Endothelial cell (in vitro differentiated cells): ENCODE results near the gene PCSK1N. TPM values are rescaled to one million over a fixed set of nuclear protein-coding genes. Genes with fewer than 3 reads are reported as not detected.

Source experiments
- DNase-seq: peaks from one replicate; pipeline ENCODE4 v3.0.0; 2021; ENCODE audit warnings: low spot score
- H3K27ac Mint-ChIP-seq: one replicate; pipeline ENCODE4 v1.8.0; 2021; ENCODE audit warnings: mixed read lengths, inconsistent platforms; ENCODE audit not compliant: unreplicated experiment
- H3K27me3 Mint-ChIP-seq: one replicate; pipeline ENCODE4 v1.8.0; 2021; ENCODE audit warnings: mild to moderate bottlenecking, moderate library complexity, mixed read lengths, inconsistent platforms; ENCODE audit not compliant: unreplicated experiment
- H3K36me3 Mint-ChIP-seq: one replicate; pipeline ENCODE4 v1.8.0; 2021; ENCODE audit warnings: mild to moderate bottlenecking, low read depth, mixed read lengths, inconsistent platforms; ENCODE audit not compliant: unreplicated experiment
- H3K4me1 Mint-ChIP-seq: one replicate; pipeline ENCODE4 v1.8.0; 2021; ENCODE audit warnings: mild to moderate bottlenecking, mixed read lengths, inconsistent platforms; ENCODE audit not compliant: unreplicated experiment
- H3K4me3 Mint-ChIP-seq: one replicate; pipeline ENCODE4 v1.8.0; 2021; ENCODE audit warnings: mild to moderate bottlenecking, mixed read lengths, inconsistent platforms; ENCODE audit not compliant: unreplicated experiment
- H3K9me3 Mint-ChIP-seq: one replicate; pipeline ENCODE4 v1.8.0; 2021; ENCODE audit warnings: mixed read lengths, inconsistent platforms; ENCODE audit not compliant: unreplicated experiment
- total RNA-seq: library from RNA; stranded (reverse); fragmentation: NEBNext Ultra II Directional; extraction: Animal tissue kit (Norgen Biotek cat#: 25700); gene quantifications from one replicate; pipeline ENCODE4 v1.2.1, GENCODE V29; 2021; ENCODE audit not compliant: unreplicated experiment
- TF ChIP-seq, protein P1 (sequence below): fragments of 200-600 bp; sonication (generic); IDR thresholded peaks from one replicate; pipeline ENCODE4 v1.5.0; 2021; ENCODE audit warnings: antibody characterized with exemption; ENCODE audit not compliant: unreplicated experiment

Gene PCSK1N
- total RNA-seq, 1 donor from 2014 or later, result 2.0 TPM

GRCh38 chrX:48831909-48832291 lies 3.5 kb downstream of the PCSK1N start:
- Mint-ChIP-seq H3K4me1 (peaks cover 13% of the 10 kb centered on the region), H3K36me3 (peaks cover 15% of the 10 kb centered on the region), H3K27me3 (peaks cover 21% of the 10 kb centered on the region), H3K4me3 (no peak overlapping the region), H3K27ac (no peak overlapping the region), H3K9me3 (no peaks in the 10 kb centered on the region)
- TF ChIP-seq, protein P1, sequence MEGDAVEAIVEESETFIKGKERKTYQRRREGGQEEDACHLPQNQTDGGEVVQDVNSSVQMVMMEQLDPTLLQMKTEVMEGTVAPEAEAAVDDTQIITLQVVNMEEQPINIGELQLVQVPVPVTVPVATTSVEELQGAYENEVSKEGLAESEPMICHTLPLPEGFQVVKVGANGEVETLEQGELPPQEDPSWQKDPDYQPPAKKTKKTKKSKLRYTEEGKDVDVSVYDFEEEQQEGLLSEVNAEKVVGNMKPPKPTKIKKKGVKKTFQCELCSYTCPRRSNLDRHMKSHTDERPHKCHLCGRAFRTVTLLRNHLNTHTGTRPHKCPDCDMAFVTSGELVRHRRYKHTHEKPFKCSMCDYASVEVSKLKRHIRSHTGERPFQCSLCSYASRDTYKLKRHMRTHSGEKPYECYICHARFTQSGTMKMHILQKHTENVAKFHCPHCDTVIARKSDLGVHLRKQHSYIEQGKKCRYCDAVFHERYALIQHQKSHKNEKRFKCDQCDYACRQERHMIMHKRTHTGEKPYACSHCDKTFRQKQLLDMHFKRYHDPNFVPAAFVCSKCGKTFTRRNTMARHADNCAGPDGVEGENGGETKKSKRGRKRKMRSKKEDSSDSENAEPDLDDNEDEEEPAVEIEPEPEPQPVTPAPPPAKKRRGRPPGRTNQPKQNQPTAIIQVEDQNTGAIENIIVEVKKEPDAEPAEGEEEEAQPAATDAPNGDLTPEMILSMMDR, result no peak
- DNase-seq, result no peak

DNA sequence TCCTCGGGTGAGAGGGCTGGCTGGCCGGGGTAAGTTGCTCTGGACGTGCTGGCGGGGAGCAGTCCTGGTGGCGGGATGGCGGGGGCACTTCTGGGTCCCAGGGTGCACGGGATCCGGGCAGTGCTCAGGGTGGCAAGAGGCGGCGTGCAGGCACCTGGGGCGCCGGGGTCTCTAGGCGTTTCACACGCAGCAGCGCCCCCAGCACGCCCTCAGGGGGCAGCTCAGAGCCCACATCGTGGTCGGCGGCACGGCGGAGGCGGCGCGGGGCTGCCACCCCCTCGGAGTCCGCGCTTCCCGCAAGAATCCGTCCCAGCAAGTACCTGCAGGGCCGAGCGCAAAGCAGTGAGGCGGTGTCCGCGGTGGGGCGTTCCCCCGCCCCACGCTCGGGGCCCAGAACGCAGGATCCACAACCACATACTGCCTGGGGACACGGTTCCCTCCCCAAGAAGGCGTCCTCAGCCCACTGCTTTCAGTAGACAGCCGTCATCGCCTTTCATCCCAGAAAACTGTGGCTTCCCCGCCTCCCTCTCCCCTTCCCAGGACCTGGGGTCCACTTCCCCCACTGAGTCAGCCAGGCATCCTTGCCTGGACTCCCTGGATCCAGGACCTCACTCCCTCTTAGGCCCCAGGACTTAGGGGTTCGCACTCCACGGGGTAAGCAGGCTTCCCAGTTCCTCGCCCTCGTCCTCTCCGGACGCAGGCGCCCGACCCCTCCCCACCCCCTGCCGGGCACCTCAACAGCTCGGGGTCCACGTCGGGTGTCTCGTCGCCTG lies 4.1 kb downstream of the PCSK1N start:
- Mint-ChIP-seq H3K4me3 (no peak overlapping the region), H3K4me1 (peaks cover 11% of the 10 kb centered on the region)
- DNase-seq, result no peak

DNA sequence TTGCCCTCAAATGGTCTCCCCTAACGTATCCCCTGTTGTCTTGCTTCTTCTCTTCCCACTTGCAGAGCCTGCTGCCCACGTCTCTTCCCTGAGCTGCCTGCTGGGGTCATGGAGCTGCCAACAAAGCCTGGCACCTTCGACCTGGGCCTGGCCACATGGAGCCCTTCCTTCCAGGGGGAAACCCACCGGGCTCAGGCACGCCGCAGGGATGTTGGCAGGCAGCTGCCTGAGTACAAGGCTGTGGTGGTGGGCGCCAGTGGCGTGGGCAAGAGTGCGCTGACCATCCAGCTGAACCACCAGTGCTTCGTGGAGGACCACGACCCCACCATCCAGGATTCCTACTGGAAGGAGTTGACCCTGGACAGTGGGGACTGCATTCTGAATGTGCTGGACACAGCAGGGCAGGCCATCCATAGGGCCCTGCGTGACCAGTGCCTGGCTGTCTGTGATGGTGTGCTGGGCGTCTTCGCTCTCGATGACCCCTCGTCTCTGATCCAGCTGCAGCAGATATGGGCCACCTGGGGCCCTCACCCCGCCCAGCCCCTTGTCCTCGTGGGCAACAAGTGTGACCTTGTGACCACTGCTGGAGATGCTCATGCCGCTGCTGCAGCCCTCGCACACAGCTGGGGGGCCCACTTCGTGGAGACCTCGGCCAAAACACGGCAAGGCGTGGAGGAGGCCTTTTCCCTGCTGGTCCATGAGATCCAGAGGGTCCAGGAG lies 6.2 kb downstream of the PCSK1N start:
- H3K27me3 Mint-ChIP-seq, result peaks cover 13% of the 10 kb centered on the region
- no peak overlapping the region for H3K27ac Mint-ChIP-seq
- no peak for DNase-seq
- H3K4me1 Mint-ChIP-seq, result peaks cover 3% of the 10 kb centered on the region
- H3K36me3 Mint-ChIP-seq, result peaks cover 21% of the 10 kb centered on the region
- no peaks in the 10 kb centered on the region for H3K9me3 Mint-ChIP-seq
- H3K4me3 Mint-ChIP-seq, result no peak overlapping the region
- TF ChIP-seq, protein P1, result no peak

More for the DNA sequence above, 4.1 kb downstream of the PCSK1N start:
- no peak overlapping the region for H3K27ac Mint-ChIP-seq
- TF ChIP-seq, protein P1, result no peak
- peaks cover 19% of the 10 kb centered on the region for H3K27me3 Mint-ChIP-seq
- peaks cover 15% of the 10 kb centered on the region for H3K36me3 Mint-ChIP-seq
- H3K9me3 Mint-ChIP-seq, result no peaks in the 10 kb centered on the region

- peaks cover 26% of the 10 kb centered on the region for H3K36me3 Mint-ChIP-seq
- TF ChIP-seq, protein P1, result no peak
- no peak overlapping the region for H3K4me3 Mint-ChIP-seq
- H3K4me1 Mint-ChIP-seq, result no peaks in the 10 kb centered on the region
- H3K9me3 Mint-ChIP-seq, result no peaks in the 10 kb centered on the region
- no peak for DNase-seq
- peaks cover 9% of the 10 kb centered on the region for H3K27me3 Mint-ChIP-seq
- no peak overlapping the region for H3K27ac Mint-ChIP-seq
Measured at GRCh38 chrX:48827654-48827968, 7.8 kb downstream of the PCSK1N start.
